Activated CD4-positive, alpha-beta T cell treated with anti-CD3 and anti-CD28 coated beads for 36 hours (primary cell): ENCODE measurements around the gene RAP1B. TPM values are rescaled to one million over a fixed set of nuclear protein-coding genes. Genes with fewer than 3 reads are reported as not detected.
"Not testable (repeated sequence)": the region's sequence is repeated elsewhere in the genome, so short reads cannot be mapped to it uniquely, and the experiment has no call there.

Experiments
- ATAC-seq: fragments of 200-7000 bp; cut with Tn5 transposase; one replicate; pipeline ENCODE4 v1.10.0; 2021; ENCODE audit warnings: mild to moderate bottlenecking, moderate library complexity
- CTCF ChIA-PET: fragments of 350-600 bp; sonication (Branson Sonifier 250); formaldehyde crosslinking; loops from one replicate; lab custom pipeline; 2021; ENCODE audit warnings: antibody characterized with exemption; lab: Charles Lee
- POLR2A ChIA-PET: fragments of 350-600 bp; sonication (Branson Sonifier 250); formaldehyde crosslinking; loops from one replicate; lab custom pipeline; 2021; ENCODE audit warnings: antibody characterized with exemption, inconsistent platforms; lab: Charles Lee
- DNase-seq: peaks from one replicate; pipeline ENCODE4 v3.0.0-alpha.2; 2020
- H3K27ac Mint-ChIP-seq: one replicate; pipeline ENCODE4 v1.8.0; 2021; ENCODE audit warnings: mixed read lengths
- H3K27me3 Mint-ChIP-seq: one replicate; pipeline ENCODE4 v1.8.0; 2021; ENCODE audit warnings: mixed read lengths
- H3K36me3 Mint-ChIP-seq: one replicate; pipeline ENCODE4 v1.8.0; 2021; ENCODE audit warnings: low read depth, mixed read lengths
- H3K4me1 Mint-ChIP-seq: one replicate; pipeline ENCODE4 v1.8.0; 2021; ENCODE audit warnings: mixed read lengths
- H3K4me3 Mint-ChIP-seq: one replicate; pipeline ENCODE4 v1.8.0; 2021; ENCODE audit warnings: mild to moderate bottlenecking, moderate library complexity, mixed read lengths
- H3K9me3 Mint-ChIP-seq: one replicate; pipeline ENCODE4 v1.8.0; 2021; ENCODE audit warnings: low read depth, mixed read lengths
- intact Hi-C, 2 experiments: fragments of 100-400 bp; cut with DNase I in 1 of 2; cut with micrococcal nuclease in 1 of 2; formaldehyde crosslinking; loops; one replicate each; pipeline versions ENCODE4 v1.14.2 to v1.15.1; 2022 to 2024; cut with DNase I, micrococcal nuclease
- total RNA-seq, 2 experiments: library from RNA; stranded (reverse); gene quantifications; one replicate each; pipeline ENCODE4 v1.2.3, GENCODE V29; 2021

RAP1B gene
- total RNA-seq, 2 experiments from 2014 or later: 174 to 242 TPM

DNA sequence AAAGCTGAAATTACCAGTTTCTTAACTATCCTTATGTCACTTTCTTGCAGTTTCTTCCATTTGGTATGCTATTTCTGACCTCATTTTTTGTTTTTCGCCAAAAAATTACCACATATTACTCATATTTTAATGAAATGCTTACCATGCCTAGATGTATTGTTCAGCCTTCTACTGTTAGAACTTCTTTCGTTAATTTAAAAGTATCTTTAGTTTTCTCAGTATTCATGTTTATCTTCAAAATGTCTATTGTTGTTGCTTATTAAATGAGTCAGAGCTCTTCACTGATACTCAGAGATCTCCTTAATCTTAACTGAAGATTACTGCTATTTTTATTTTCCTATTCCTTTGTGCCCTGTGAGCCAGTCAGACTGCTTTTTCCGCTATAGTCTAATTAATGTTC lies 20.5 kb downstream of the RAP1B start:
- no peaks in the 10 kb centered on the region for H3K27me3 Mint-ChIP-seq
- H3K4me3 Mint-ChIP-seq: no peak overlapping the region
- intact Hi-C loops: no loop called here
- H3K9me3 Mint-ChIP-seq: peaks cover 14% of the 10 kb centered on the region
- CTCF ChIA-PET: interaction anchor here (0.8 kb wide), 1 partner anchor 9 kb away, joined by 3 read pairs; no protein-coding TSS in a partner anchor
- H3K4me1 Mint-ChIP-seq: peaks cover 83% of the 10 kb centered on the region
- peak overlapping the region; percentile 71 for H3K27ac Mint-ChIP-seq
- POLR2A ChIA-PET: interaction anchor here (0.6 to 1.0 kb wide), 2 partner anchors 14 to 31 kb away, joined by 5 read pairs; no protein-coding TSS in a partner anchor
- peaks cover 59% of the 10 kb centered on the region for H3K36me3 Mint-ChIP-seq
- no peak for ATAC-seq
- no peak for DNase-seq

DNA sequence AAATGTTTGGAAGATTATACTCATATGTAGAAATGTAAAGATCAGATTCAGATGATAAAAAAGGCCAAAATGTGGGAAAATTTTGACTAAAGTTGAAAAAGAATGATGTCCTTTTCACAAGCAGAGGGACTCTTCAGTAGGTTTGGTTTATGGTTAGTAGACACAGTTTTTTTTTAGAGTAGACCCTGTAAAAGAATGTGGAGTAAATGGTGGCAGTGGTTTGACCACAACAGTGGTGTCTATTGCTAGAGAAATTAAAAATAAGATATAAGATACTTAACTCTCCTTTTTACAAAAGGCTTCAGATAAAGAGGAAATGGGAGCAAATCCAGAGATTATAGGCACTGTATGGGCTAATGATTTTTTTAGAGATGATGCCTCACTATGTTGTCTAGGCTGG lies 21.8 kb downstream of the RAP1B start:
- intact Hi-C loops: loop anchor here in 1 of 2 experiments (1.0 kb wide), 1 partner anchor 21 kb away; no protein-coding TSS in a partner anchor
- Mint-ChIP-seq H3K27ac (no peak overlapping the region), H3K4me1 (peaks cover 84% of the 10 kb centered on the region), H3K36me3 (peaks cover 48% of the 10 kb centered on the region), H3K4me3 (no peak overlapping the region), H3K27me3 (no peaks in the 10 kb centered on the region), H3K9me3 (peaks cover 4% of the 10 kb centered on the region)
- ATAC-seq (no peak), DNase-seq (no peak)
- POLR2A ChIA-PET: interaction anchor here (0.7 to 1.0 kb wide), 2 partner anchors 11 to 13 kb away, joined by 4 read pairs; no protein-coding TSS in a partner anchor
- CTCF ChIA-PET: no interaction called here

- ChIA-PET CTCF (interaction anchor here (0.6 kb wide), 1 partner anchor 20 kb away, joined by 3 read pairs; no protein-coding TSS in a partner anchor), POLR2A (no interaction called here)
- H3K36me3 Mint-ChIP-seq: peaks cover 39% of the 10 kb centered on the region
- intact Hi-C loops: no loop called here
- DNase-seq (no peak), ATAC-seq (no peak)
- no peaks in the 10 kb centered on the region for H3K9me3 Mint-ChIP-seq
- peak overlapping the region; percentile 58 for H3K27ac Mint-ChIP-seq
- no peaks in the 10 kb centered on the region for H3K27me3 Mint-ChIP-seq
- H3K4me1 Mint-ChIP-seq: peaks cover 84% of the 10 kb centered on the region
- H3K4me3 Mint-ChIP-seq: no peak overlapping the region
Measured at GRCh38 chr12:68633614-68634558, 23.2 kb downstream of the RAP1B start.

DNA sequence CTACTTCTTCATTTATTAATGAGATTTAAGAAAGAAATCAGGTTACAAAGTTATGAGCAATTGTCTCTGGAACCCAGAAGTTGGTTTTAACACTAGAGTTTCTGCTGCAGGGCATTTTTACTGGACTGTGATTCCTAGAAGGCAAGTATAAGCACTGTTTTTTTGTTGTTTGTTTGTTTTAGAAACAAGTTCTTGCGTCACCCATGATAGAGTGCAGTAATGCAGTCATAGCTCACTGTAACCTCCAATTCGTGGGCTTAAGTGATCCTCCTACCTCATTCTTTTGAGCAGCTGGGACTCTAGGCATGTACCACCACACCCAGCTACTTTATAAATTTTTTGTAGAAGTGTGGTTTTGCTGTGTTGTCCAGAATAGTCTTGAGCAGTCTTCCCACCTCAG lies 25.6 kb downstream of the RAP1B start:
- peaks cover 29% of the 10 kb centered on the region for H3K36me3 Mint-ChIP-seq

GRCh38 chr12:68637439-68637838 lies 26.7 kb downstream of the RAP1B start:
- CTCF ChIA-PET: interaction anchor here (1.0 kb wide), 1 partner anchor 22 kb away, joined by 3 read pairs; no protein-coding TSS in a partner anchor
- POLR2A ChIA-PET, intact Hi-C loops, H3K9me3 Mint-ChIP-seq, DNase-seq, H3K4me3 Mint-ChIP-seq, H3K27me3 Mint-ChIP-seq, ATAC-seq, H3K27ac Mint-ChIP-seq: not testable (repeated sequence)
- Mint-ChIP-seq H3K4me1 (peaks cover 92% of the 10 kb centered on the region), H3K36me3 (peaks cover 26% of the 10 kb centered on the region)

More for the DNA sequence above, 25.6 kb downstream of the RAP1B start:
- no peak overlapping the region for H3K4me3 Mint-ChIP-seq
- no peaks in the 10 kb centered on the region for H3K9me3 Mint-ChIP-seq
- ChIA-PET CTCF (interaction anchor here (0.5 to 1.0 kb wide), 2 partner anchors 34 to 837 kb away, joined by 3 to 5 read pairs; no protein-coding TSS in a partner anchor), POLR2A (interaction anchor here (0.9 kb wide), 1 partner anchor 19 kb away, joined by 3 read pairs; no protein-coding TSS in a partner anchor)
- H3K27me3 Mint-ChIP-seq: no peaks in the 10 kb centered on the region
- peak overlapping the region; percentile 70 for H3K27ac Mint-ChIP-seq
- DNase-seq (no peak), ATAC-seq (no peak)
- H3K4me1 Mint-ChIP-seq: peaks cover 87% of the 10 kb centered on the region
- intact Hi-C loops: no loop called here

GRCh38 chr12:68638171-68638570 lies 27.5 kb downstream of the RAP1B start:
- intact Hi-C loops: no loop called here
- ChIA-PET POLR2A (no interaction called here), CTCF (interaction anchor here (0.8 to 1.3 kb wide), 2 partner anchors 16 to 21 kb away, joined by 4 to 5 read pairs; no protein-coding TSS in a partner anchor)
- no peaks in the 10 kb centered on the region for H3K9me3 Mint-ChIP-seq
- ATAC-seq: no peak
- no peaks in the 10 kb centered on the region for H3K27me3 Mint-ChIP-seq
- DNase-seq: no peak
- H3K4me3 Mint-ChIP-seq: no peak overlapping the region
- H3K36me3 Mint-ChIP-seq: peaks cover 23% of the 10 kb centered on the region
- H3K27ac Mint-ChIP-seq: peak overlapping the region; percentile 37
- H3K4me1 Mint-ChIP-seq: peaks cover 91% of the 10 kb centered on the region

DNA sequence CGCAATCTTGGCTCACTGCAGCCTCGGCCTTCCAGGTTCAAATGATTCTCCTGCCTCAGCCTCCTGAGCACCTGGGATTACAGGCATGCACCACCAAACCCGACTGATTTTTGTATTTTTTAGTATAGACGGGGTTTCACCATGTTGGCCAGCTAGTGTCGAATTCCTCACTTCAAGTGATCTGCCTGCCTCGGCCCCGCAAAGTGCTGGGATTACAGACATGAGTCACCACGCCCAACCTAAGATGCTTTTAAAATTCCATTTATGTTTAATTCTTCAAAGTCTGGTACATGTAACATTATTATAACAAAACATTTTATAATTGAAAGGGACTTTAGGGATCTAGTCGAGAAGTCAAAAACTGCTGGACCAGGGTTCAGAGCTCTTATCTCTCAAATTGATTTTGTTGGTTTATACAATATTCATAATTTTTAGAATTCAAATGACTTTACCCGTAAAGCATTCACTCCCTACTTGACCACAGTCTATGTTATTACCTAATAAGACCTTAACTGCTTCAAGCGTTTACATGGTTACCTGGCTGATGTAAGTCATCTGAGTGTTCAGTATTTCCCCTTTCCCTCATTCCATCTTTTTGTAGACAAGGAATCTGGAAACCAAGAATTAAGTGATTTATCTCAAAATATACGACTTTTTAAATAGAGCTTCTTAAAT lies 28.2 kb downstream of the RAP1B start:
- H3K4me3 Mint-ChIP-seq: no peak overlapping the region
- DNase-seq (no peak), ATAC-seq (no peak)
- H3K36me3 Mint-ChIP-seq: peaks cover 22% of the 10 kb centered on the region
- CTCF ChIA-PET: interaction anchor here (0.7 to 1.9 kb wide), 7 partner anchors 10 to 630 kb away, joined by 3 to 7 read pairs (median 4); no protein-coding TSS in a partner anchor
- POLR2A ChIA-PET: no interaction called here
- no peaks in the 10 kb centered on the region for H3K27me3 Mint-ChIP-seq
- H3K27ac Mint-ChIP-seq: no peak overlapping the region
- no peaks in the 10 kb centered on the region for H3K9me3 Mint-ChIP-seq
- peaks cover 86% of the 10 kb centered on the region for H3K4me1 Mint-ChIP-seq
- intact Hi-C loops: no loop called here

- POLR2A ChIA-PET: no interaction called here
- intact Hi-C loops: no loop called here
- Mint-ChIP-seq H3K4me1 (peaks cover 87% of the 10 kb centered on the region), H3K27ac (no peak overlapping the region), H3K27me3 (no peaks in the 10 kb centered on the region), H3K36me3 (peaks cover 24% of the 10 kb centered on the region), H3K9me3 (no peaks in the 10 kb centered on the region), H3K4me3 (no peak overlapping the region)
- CTCF ChIA-PET: interaction anchor here (0.7 to 1.9 kb wide), 7 partner anchors 8 to 630 kb away, joined by 3 to 7 read pairs (median 4); no protein-coding TSS in a partner anchor
- DNase-seq (no peak), ATAC-seq (peak; percentile 15)
Measured at GRCh38 chr12:68639396-68639767, 28.7 kb downstream of the RAP1B start.

- peaks cover 84% of the 10 kb centered on the region for H3K4me1 Mint-ChIP-seq
- H3K9me3 Mint-ChIP-seq: no peaks in the 10 kb centered on the region
- POLR2A ChIA-PET: interaction anchor here (0.6 to 1.1 kb wide), 4 partner anchors 11 to 54 kb away, joined by 3 to 5 read pairs (median 4); no protein-coding TSS in a partner anchor
- peak; percentile 71 for DNase-seq
- ATAC-seq: peak; percentile 97
- peak overlapping the region; percentile 75 for H3K27ac Mint-ChIP-seq
- H3K27me3 Mint-ChIP-seq: no peaks in the 10 kb centered on the region
- peak overlapping the region; percentile 46 for H3K4me3 Mint-ChIP-seq
- H3K36me3 Mint-ChIP-seq: peaks cover 22% of the 10 kb centered on the region
- intact Hi-C loops: loop anchor here (1.0 kb wide), 2 partner anchors 190 to 276 kb away; no protein-coding TSS in a partner anchor
- CTCF ChIA-PET: interaction anchor here (0.9 kb wide), 1 partner anchor 9 kb away, joined by 3 read pairs; no protein-coding TSS in a partner anchor
Measured at GRCh38 chr12:68641138-68641537, 30.4 kb downstream of the RAP1B start.

DNA sequence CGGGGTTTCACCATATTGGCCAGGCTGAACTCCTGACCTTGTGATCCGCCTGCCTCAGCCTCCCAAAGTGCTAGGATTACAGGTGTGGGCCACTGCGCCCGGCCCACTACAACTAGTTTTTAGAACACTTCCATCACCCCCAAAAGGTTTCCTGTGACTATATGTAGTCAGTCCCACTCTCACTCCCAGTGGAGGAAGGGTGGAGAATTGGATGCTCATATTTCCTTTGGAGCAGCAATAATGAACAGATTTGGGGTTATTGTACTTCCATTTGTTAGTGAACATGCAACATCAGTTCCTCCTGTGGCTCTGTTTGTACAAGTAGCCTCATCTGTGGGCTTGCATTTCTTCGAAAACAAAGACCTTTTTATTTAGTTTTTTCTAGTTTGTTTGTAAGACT lies 35.8 kb downstream of the RAP1B start:
- no peak for ATAC-seq
- H3K27me3 Mint-ChIP-seq: no peaks in the 10 kb centered on the region
- CTCF ChIA-PET: no interaction called here
- H3K36me3 Mint-ChIP-seq: peaks cover 33% of the 10 kb centered on the region
- DNase-seq: no peak
- intact Hi-C loops: loop anchor here in 1 of 2 experiments (5.0 kb wide), 1 partner anchor 34 kb away; the partner anchor contains the start of gene RAP1B
- no peak overlapping the region for H3K27ac Mint-ChIP-seq
- no peak overlapping the region for H3K4me3 Mint-ChIP-seq
- H3K9me3 Mint-ChIP-seq: no peaks in the 10 kb centered on the region
- POLR2A ChIA-PET: no interaction called here
- H3K4me1 Mint-ChIP-seq: peaks cover 62% of the 10 kb centered on the region
